Measurements from ENCODE around the gene SKA3.

The SKA3 gene

GRCh38 chr13:21106089-21106488 is 70.3 kb downstream of the SKA3 start:
- DNase-seq = no peak

- no peak for DNase-seq
These were observed 71.9 kb downstream of the SKA3 start for GRCh38 chr13:21104199-21105019.
